ENCODE results near the gene UBTF.

DNA sequence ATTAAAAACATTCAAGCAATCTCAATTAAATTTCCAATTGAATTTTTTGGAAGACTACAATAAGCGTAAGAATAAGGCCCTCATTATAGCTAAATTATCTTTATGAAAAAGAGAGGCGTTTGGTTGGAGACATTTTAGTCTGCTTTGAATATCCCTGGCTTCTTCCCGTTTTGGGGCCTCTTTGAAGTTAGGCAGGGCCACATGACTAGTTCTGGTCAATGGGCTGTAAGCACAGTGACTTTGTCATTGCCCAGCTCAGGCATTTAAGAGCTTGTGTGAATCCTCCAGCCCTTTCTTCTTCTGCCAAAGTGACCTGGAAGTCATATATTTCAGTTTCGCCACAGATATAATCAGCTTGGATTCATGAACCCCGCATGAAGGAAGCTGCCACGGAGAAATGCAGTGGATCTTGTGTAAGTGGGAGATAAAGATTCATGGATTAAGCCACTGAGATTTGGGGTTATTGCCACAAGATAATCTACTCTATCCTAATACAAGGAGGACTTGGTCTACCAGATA, 21.7 kb upstream of the UBTF start:
- TF ChIP-seq MYC (IDR thresholded peaks at IDR 0.05; ENCODE audit: low read depth, low read length) (no peak), CTCF (IDR thresholded peaks at IDR 0.05; ENCODE audit: low read depth, low read length) (no peak), POLR2A (IDR thresholded peaks at IDR 0.05; ENCODE audit: extremely low read depth, insufficient read length) (no peak)
- TF ChIP-seq, protein P1, sequence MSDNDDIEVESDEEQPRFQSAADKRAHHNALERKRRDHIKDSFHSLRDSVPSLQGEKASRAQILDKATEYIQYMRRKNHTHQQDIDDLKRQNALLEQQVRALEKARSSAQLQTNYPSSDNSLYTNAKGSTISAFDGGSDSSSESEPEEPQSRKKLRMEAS (IDR thresholded peaks at IDR 0.05; ENCODE audit: low read depth, low read length), result no peak

Data from NB4 (cell line).